ENCODE results near the gene ATP1A3.

DNA sequence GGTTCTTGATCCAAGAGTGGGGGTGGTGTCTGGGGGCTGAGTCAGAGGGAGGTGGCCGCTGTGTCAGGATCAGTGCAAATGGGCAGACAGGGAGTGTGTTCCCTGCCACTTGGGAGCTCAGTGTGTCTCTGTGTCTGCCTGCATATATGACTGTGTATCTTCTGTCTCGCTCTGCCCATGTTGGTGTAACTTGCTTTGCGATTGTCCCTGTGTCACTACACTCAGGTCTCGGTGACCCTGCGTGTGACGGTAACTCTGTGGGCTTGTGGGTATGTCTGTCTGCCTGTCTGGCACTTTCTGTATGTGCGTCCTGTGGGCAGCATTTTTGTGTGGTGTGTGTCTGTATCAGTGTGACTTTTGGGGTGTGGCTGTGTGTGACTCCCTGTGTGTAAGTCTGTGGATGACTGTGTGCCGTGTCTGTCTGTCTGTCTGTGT is 57.6 kb downstream of the ATP1A3 start:
- TF ChIP-seq, protein P1, sequence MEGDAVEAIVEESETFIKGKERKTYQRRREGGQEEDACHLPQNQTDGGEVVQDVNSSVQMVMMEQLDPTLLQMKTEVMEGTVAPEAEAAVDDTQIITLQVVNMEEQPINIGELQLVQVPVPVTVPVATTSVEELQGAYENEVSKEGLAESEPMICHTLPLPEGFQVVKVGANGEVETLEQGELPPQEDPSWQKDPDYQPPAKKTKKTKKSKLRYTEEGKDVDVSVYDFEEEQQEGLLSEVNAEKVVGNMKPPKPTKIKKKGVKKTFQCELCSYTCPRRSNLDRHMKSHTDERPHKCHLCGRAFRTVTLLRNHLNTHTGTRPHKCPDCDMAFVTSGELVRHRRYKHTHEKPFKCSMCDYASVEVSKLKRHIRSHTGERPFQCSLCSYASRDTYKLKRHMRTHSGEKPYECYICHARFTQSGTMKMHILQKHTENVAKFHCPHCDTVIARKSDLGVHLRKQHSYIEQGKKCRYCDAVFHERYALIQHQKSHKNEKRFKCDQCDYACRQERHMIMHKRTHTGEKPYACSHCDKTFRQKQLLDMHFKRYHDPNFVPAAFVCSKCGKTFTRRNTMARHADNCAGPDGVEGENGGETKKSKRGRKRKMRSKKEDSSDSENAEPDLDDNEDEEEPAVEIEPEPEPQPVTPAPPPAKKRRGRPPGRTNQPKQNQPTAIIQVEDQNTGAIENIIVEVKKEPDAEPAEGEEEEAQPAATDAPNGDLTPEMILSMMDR (IDR thresholded peaks at IDR 0.05; ENCODE audit: poor library complexity, severe bottlenecking): no peak
- TF ChIP-seq EZH2 (IDR thresholded peaks at IDR 0.05; ENCODE audit: borderline replicate concordance, insufficient read depth, low read length, poor library complexity, severe bottlenecking) (no peak), MXI1 (conservative IDR thresholded peaks at IDR 0.05; ENCODE audit: poor library complexity, severe bottlenecking) (no peak), POLR2AphosphoS5 (IDR thresholded peaks at IDR 0.05) (no peak), RAD21 (conservative IDR thresholded peaks at IDR 0.05) (no peak), TAF1 (IDR thresholded peaks at IDR 0.05; ENCODE audit: low read depth) (no peak), EP300 (conservative IDR thresholded peaks at IDR 0.05; ENCODE audit: poor library complexity, severe bottlenecking) (no peak)
- TF ChIP-seq, protein P2, sequence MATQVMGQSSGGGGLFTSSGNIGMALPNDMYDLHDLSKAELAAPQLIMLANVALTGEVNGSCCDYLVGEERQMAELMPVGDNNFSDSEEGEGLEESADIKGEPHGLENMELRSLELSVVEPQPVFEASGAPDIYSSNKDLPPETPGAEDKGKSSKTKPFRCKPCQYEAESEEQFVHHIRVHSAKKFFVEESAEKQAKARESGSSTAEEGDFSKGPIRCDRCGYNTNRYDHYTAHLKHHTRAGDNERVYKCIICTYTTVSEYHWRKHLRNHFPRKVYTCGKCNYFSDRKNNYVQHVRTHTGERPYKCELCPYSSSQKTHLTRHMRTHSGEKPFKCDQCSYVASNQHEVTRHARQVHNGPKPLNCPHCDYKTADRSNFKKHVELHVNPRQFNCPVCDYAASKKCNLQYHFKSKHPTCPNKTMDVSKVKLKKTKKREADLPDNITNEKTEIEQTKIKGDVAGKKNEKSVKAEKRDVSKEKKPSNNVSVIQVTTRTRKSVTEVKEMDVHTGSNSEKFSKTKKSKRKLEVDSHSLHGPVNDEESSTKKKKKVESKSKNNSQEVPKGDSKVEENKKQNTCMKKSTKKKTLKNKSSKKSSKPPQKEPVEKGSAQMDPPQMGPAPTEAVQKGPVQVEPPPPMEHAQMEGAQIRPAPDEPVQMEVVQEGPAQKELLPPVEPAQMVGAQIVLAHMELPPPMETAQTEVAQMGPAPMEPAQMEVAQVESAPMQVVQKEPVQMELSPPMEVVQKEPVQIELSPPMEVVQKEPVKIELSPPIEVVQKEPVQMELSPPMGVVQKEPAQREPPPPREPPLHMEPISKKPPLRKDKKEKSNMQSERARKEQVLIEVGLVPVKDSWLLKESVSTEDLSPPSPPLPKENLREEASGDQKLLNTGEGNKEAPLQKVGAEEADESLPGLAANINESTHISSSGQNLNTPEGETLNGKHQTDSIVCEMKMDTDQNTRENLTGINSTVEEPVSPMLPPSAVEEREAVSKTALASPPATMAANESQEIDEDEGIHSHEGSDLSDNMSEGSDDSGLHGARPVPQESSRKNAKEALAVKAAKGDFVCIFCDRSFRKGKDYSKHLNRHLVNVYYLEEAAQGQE (IDR thresholded peaks at IDR 0.05; ENCODE audit: borderline replicate concordance): no peak
